NOMO-1 treated with dmso at 0.1 percent for 144 hours (cell line): ENCODE data around the gene NEK4.

Source experiments
- DNase-seq: peaks from one replicate; lab custom pipeline; 2025; ENCODE audit not compliant: unreplicated experiment; lab: John Stamatoyannopoulos, UW

Gene NEK4

DNA sequence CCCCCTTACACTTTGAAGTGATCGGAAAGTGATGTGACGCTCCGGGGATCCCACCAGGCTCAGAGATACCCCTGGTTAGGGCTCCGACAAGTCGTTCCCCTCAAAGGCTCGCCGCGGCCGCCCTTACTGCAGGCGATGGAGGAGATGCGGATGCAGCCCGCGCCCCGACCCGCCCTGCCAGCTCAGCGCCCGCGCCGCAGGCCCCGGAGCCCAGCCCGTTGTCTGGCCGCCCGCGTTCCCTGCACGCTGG lies 65.4 kb downstream of the NEK4 start:
- DNase-seq, result no peak

DNA sequence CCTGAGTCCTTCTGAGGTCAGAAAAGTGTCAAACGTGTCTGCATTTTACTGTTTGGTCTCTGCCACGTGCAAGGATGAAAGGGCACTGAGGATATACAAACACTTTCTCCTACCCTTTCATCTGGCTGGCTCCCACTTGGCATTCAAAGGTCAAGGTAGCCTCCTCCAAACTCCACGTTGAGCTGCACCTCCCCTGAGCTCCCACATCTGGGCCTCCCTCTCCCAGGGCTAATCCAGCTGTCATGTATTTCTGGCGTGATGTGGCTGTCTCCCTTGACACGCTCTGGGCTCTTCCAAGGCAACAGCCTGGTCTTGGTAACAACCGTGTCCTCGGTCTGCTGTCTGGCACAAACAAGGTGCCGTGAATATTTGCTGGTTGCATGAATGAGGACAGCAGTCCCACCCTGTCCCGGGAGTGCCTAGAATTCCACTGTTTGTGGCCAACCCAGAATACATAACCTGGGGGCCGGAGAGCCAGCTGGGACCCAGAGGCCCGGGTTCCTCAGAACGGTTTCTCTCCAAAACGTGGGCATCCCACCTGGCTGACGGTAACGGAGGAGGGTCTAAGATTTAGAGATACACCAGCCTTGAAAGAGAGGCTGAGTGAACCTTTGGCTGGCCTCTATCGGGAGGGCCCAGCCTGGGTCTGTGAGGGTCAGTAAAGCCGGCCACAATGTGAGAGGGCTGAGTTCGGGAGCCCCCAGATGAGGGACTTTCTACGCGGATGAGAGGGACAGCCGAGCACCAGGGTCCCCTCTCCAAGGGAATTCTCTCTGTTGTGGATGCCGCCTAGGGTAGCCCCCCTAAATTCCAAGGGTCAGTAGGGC lies 65.9 kb downstream of the NEK4 start:
- no peak for DNase-seq

DNA sequence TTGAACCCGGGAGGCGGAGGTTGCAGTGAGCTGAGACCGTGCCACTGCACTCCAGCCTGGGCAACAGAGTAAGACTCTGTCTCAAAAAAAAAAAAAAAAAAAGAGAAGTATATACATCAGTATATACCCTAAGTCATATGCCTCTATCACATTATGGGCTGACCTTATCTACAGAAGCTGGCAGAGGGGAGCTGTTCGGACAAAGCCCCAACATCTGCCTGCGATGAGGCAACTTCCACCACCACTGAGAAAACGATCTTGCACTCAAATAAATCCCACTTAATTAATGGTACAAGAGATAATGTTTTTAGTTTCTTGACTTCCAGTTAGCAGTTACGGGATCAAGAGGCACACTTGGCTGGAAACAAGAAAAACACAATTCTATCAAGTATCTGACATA lies 67.4 kb downstream of the NEK4 start:
- no peak for DNase-seq

DNA sequence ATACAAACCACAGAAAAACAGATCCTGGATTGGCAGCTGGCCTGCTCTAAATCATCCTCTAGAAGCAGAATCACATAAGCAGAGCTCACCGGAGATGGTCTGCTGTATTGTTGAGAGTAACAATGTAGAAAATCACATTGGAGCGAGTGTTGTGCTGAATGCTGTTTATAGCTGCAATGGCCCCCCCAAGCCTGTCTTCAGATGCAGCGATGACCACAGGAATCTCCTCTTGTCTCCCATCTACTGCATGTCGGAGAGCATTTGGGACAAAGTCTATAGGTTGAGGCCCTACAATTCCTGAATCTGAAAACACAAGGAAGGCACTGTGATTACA lies 73.1 kb downstream of the NEK4 start:
- no peak for DNase-seq

DNA sequence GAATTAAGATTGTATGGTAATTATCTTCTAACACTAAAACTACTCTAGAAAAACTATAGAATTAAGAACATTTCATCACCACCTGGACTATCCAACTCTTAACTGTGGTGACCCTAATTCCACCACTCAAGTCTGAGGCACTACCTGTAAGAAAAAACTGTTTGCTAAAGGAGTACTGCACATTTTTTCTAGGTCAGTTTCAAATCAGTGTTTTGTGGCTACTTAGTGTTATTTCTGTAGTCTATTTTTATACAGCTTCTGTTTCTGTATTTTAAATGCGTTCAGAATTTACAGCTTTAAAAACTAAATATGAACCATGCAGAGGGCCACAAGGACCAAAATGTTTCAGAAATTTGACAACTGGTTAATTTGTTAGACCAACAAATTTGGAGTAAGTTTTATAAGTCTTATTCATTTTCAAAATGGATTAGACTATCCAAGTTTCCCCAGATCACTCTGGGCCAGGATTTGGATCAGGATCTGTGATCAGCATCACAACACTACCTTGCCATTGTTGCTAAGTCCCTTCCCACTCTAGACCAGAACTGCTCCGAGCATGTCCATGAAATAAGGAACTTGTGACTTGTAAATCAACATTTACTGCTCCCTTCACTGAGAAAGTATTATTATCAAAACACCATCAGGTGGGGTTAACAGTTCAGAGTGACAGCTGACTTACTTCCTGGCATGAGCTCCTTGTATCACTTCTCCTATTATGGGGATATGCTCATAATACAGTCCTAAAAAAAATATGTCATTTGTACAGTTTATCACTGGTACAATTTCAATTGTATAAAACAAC lies 73.7 kb downstream of the NEK4 start:
- DNase-seq, result no peak

DNA sequence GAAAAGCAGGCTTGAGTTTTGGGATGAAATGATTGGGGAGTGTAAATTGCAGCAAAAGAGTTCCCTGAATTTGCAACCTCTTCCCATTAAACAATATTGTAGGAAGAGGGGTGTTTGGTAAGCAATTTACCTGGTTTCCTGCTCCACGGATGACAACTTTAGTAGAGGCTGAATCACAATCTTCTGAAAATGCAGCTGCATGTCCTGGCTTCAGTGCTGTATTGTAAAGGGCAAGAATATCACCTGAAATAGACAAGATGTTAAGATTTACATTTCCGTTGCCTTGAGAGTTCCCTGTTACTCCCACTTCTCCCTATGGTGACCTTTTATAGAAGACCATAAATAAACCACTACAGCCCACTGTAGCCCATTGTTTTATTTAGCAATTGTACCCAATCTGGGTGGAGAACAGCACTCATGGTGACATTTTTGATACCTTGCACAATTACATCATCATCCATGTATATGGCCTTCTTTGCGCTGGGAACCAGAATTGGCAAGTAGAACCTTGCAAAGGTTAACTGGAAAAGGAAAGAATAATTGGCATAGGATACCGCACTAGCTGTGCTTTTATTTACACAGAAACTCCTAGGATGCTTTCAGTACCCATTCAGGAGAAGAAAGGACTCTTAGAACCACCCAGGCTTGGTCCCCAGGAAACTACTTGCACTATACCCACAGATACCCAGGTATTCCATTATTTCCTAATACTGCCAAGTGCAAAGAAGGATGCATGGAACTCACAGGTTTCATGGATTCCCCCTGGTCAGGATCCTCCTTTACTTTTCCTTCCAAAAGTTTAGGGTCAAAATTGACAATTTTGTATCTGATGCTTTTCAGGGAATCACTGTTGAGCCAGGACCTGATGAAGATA lies 74.7 kb downstream of the NEK4 start:
- no peak for DNase-seq

DNA sequence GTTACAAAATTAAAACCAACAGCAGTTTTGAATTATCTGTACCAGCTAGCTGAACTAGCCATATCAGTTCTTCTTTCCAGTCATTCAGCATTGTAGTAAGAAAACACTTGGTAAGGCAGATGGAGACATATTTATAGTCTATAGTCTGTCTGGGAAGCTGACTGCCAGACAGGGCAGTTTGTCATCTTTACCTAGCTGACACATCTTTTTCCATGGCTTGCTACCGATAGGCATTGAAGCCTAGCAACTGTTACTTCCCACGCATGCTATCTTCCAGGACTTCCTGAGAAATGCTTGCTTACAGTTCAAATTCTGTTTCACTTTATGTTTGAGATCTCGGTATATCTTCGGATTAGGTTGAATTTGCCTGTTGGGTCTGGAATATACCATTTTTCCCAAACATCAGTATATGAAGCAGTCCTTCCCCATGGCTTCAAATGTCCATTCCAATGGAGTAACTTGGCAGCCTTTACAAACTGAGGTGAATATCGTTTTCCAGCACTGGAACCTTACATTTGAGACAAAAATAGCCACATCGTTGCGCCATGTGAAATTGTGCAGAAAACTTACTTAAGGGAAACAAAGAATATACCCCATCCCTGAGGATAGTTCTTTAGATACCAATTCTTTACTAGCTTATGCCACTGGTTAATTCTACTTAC lies 76.1 kb downstream of the NEK4 start:
- DNase-seq, result no peak

DNA sequence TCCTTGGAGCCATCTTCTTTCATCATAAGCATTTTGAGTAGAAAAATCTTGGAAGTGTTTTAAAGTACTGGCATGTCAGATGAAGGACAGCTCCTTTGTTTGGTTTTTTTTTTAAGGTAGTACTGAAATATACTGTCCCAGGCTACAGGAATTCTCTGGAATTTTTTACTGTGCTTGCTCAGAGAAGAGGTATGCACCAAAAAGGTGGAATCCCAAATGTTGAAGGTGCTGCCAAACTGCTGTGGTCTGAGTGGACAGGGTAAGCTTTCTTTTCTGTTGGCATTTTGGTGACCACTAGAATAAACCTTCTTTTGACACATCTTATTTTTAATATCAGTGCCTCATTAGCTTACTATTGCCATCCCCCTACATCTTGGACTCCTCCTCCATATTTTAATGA lies 77.7 kb downstream of the NEK4 start:
- no peak for DNase-seq

DNA sequence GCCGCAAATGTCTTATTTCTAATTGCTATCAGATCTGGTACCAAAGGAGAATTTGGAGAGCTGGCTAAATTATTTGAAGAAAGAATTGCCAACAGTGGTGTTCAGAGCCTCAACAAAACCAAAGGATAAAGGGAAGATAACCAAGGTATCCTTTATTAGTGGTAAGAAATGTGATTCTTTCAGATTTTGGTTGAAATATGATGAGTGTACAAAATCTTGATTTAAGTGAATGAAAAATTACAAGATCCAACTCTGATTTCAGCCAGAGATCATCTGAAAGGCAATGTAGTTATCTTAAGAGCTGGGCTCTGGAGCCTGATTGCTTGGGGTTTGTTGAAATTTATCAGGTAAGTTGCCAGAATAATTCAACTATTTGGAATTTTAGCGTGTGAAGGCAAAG lies 80.2 kb downstream of the NEK4 start:
- no peak for DNase-seq

DNA sequence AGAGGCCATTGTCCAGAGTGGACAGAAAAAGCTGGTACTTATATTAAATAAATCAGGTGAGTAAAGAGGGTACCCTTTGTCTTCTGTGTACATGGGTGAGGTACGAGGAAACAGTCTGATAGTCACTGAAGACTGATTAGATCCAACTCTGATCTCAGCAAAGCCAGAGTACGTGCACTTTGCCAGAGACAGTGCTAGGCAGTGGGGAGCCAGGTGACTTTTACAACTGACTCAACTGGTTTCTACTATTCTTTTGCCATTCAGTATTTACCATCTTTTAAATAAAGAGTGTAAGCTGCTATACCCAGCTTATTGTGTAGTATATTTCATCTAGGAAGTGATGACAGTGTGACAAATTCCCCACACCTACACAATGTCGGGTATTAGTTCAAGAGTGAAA lies 81.6 kb downstream of the NEK4 start:
- no peak for DNase-seq

DNA sequence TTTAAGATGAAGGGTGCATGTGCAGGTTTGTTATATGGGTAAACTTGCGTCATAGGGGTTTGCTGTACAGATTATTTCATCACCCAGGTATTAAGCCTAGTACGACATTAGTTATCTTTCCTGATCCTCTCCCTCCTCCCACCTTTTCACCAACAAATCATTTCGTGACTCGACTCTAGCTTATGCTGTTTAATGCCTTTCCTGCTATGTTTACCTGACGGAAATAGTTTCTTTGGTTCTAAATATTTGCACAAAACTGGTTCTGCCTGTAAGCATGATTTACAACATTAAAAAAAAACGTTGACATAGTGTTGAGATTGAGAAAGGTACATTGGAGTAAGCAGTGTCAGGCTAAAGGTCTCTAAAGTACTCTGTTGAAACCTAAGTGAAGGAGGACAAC lies 82.5 kb downstream of the NEK4 start:
- DNase-seq, result no peak

DNA sequence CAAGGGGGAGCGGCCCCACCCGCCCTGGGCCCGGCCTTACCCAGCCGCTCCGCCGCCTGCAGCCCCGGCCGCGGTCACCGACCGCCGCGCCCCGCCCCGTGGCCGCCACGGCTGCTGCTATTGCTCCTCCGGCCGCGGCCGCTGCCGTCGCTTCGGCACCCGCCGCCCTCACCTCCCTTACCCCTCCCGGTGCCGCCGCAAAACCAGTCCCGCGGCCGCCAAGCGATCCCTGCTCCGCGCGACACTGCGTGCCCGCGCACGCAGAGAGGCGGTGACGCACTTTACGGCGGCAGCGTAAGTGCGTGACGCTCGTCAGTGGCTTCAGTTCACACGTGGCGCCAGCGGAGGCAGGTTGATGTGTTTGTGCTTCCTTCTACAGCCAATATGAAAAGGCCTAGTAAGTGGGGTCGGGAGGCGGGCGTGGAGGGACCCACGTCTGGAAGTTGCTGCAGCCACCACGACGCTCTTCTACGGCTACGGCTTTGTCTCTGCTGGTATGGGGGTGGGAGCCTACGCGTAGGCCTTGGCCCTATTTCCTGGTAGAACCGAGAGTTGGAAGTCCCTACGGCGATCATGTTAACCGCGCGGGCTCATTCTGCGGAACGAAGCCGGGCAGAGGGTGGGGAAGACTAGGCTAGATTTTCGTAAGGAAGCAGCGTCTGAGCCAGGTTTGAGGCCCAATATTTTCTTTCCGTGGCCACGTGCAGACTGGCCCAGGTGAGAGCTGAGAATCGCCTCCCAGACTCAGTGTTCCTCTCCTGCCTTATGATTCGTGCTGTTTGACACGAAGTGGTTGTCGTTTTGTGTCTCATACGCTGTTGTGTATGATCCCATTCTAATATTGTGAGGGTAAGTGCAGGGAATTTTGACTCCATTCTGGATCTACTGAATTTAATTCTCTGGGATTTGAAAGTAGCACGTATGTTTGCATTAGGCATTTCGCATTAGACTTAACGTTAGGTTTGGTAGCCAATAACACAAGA lies 84.7 kb downstream of the NEK4 start, which contains the start of the genes GNL3 and PBRM1:
GNL3 (plus strand) TSS at position 324 of the 983 bp plus-strand sequence; CDS start at position 385, 61 bp downstream.
PBRM1 (minus strand) TSS at position 205 of the 983 bp plus-strand sequence.
- peak; percentile 90 for DNase-seq

DNA sequence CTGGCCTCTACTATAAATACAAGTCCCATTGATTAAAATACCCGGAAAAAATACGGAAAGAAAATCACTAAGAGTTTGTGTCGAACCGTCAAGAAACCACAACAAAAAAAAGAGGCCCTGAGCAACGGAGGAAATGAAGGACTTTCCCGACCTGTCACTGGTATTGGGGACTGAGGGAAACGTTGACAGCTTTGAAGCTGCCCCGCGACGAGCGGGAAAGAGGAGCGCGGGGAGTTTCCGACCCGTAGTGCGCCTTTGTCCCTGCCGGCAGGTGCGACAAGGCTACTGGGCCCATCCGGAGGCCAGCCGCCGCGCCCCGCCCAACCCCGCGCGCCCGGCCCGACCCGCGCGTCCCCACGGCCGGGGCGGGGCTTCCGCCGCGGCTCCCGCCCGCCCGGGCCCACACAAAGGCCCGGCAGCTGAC lies 85.4 kb downstream of the NEK4 start:
- DNase-seq, result peak; percentile 69

DNA sequence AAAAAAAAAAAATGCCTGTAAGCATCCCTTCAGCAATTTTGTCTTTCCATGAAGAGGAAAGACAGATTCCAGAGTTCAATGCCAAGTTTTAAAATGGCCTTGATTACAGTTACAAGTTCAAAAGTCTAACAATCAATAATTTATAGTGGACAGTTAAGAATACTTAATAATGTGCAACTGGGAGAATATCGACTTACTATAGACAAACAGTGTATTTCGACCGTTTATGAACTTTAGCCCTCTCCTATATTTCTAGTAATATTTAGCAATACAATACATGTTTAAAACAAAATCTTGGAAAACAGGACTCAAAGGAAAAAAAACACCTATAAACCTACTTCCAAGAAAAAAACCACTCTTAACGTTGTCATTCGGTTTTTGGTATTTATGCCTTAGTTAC lies 86.6 kb downstream of the NEK4 start:
- no peak for DNase-seq

DNA sequence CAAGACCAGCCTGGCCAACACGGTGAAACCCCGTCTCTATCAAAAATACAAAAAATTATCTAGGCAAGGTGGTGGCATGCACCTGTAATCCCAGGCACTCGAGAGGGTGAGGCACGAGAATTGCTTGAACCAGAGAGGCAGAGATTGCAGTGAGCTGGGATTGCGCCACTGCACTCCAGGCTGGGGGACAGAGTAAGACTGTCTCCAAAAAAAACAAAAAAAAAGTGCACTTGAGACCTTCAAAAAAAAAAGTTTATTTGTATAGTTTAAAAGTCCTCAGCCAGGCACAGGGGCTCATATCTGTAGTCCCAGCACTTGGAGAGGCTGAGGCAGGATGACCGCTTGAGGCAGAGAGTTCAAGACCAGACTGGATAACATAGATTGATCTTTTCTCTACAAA lies 87.1 kb downstream of the NEK4 start:
- DNase-seq, result no peak

DNA sequence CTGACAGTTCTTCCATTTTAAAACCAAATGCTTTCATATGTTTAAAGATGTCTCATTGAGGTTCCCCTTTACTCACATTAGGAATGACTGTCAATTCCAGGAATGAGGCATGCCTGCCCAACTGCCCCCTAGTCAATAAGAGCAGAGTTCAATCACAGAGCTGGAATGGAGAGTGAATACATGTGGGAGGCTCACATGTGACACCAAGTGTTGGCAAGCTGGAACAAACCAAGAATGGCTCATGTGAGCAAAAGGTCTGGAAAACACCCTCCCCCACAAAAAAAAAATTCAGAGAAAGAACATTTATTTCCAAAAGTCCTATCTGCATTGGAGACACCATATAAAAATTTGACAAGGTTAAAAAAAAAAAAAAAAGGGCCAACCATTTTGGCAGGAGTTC lies 88.7 kb downstream of the NEK4 start:
- no peak for DNase-seq

DNA sequence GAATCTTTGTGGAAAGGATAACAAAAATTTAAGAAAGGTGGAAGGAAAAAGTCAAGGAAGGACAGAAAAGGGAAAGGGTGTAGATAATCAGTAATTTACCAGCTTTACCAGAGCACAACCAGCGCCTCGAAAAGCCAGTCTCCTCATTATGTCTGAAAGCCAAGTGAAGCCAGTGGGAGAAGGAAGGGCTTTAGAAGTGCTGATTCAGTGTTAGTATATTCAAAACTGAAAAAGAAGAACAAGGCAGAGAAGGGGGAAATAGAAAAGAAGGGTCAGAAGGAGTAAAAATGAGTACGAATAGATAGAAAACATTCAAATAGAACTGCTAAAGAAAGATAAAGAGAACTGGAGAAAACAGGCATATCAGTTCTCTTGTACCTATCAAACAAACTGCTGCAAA lies 89.1 kb downstream of the NEK4 start:
- DNase-seq, result no peak

DNA sequence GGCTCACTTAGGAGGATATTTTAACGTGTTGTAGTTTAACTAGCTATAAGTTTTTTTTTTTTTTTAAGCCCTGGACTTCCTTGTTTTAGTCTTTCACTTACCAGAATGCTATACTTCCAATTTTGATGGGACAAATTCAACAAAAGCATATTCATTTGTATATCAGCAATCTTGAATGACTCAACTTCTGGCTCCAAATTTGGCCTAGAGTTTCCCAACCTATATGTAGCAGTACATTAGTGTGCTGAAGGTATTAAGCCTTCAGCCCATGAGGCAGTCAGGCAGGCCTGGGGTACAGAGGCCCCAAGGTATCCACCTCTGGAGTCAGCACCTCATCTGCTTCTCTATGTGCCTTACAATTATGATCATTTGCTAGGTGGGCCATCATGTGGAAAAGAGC lies 90.9 kb downstream of the NEK4 start:
- no peak for DNase-seq

DNA sequence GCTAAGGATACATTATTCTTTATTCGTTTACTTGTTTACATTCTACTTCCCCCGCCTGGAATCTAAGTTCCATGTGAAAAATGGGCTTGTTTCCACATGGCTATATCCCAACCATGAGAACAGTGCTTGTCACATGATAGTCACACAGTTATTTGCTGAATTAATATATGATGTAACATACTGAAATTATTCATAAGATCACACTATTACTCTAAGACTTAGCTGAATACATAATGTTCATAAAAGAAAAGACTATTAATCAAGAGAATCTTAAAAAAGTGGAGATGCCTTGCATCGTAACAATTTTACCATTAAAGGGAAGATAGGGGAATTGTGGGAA lies 91.6 kb downstream of the NEK4 start:
- no peak for DNase-seq
